HG03135 (cell line): Measurements from ENCODE around the gene B3GNT3.

ENCODE experiments used
- ATAC-seq: cut with Tn5 transposase; IDR thresholded peaks from one replicate; pipeline ENCODE4 v1.9.1; 2021; ENCODE audit warnings: mild to moderate bottlenecking, moderate library complexity; ENCODE audit not compliant: unreplicated experiment

Gene B3GNT3

GRCh38 chr19:17794731-17795494 lies at the start of gene B3GNT3:
Gene B3GNT3, plus strand, starts transcription at chr19:17795138. Its CDS starts 12,670 bp downstream, at chr19:17807808.
- ATAC-seq: no peak

- ATAC-seq: peak; percentile 72
Observed at GRCh38 chr19:17747205-17748098, 47.5 kb upstream of the B3GNT3 start.

GRCh38 chr19:17748884-17749638 lies 45.9 kb upstream of the B3GNT3 start:
- ATAC-seq: no peak

- no peak for ATAC-seq
Observed at GRCh38 chr19:17749912-17750317, 45.0 kb upstream of the B3GNT3 start.

GRCh38 chr19:17751103-17751911 lies 43.6 kb upstream of the B3GNT3 start, which contains the start of gene FCHO1:
Gene FCHO1, plus strand, starts transcription at chr19:17751477. Its CDS starts 3,688 bp downstream, at chr19:17755165.
- ATAC-seq: peak; percentile 29

- ATAC-seq: no peak
Observed at GRCh38 chr19:17751912-17752273, 43.0 kb upstream of the B3GNT3 start.

- ATAC-seq: no peak
Observed at GRCh38 chr19:17752865-17753639, 41.9 kb upstream of the B3GNT3 start.

- no peak for ATAC-seq
Observed at GRCh38 chr19:17753976-17754375, 41.0 kb upstream of the B3GNT3 start.

- peak; percentile 50 for ATAC-seq
Observed at GRCh38 chr19:17754634-17755442, 40.1 kb upstream of the B3GNT3 start.

- ATAC-seq: no peak
Observed at GRCh38 chr19:17755443-17755890, 39.5 kb upstream of the B3GNT3 start.

- no peak for ATAC-seq
Observed at GRCh38 chr19:17755977-17756670, 38.8 kb upstream of the B3GNT3 start.

- no peak for ATAC-seq
Observed at GRCh38 chr19:17757125-17757524, 37.8 kb upstream of the B3GNT3 start.

- no peak for ATAC-seq
Observed at GRCh38 chr19:17758515-17758914, 36.4 kb upstream of the B3GNT3 start.

GRCh38 chr19:17761148-17761547 lies 33.8 kb upstream of the B3GNT3 start:
- ATAC-seq: no peak

- ATAC-seq: no peak
Observed at GRCh38 chr19:17762505-17763229, 32.3 kb upstream of the B3GNT3 start.

GRCh38 chr19:17764348-17764747 lies 30.6 kb upstream of the B3GNT3 start:
- ATAC-seq: no peak

GRCh38 chr19:17765069-17765618 lies 29.8 kb upstream of the B3GNT3 start:
- no peak for ATAC-seq
